Measurements from ENCODE around the gene TRPC4AP. TPM values are rescaled to one million over a fixed set of nuclear protein-coding genes. Genes with fewer than 3 reads are reported as not detected.

TRPC4AP gene
- total RNA-seq, 4 donors from 2014 or later, result 59.3 to 87.0 (median 70.1) TPM

DNA sequence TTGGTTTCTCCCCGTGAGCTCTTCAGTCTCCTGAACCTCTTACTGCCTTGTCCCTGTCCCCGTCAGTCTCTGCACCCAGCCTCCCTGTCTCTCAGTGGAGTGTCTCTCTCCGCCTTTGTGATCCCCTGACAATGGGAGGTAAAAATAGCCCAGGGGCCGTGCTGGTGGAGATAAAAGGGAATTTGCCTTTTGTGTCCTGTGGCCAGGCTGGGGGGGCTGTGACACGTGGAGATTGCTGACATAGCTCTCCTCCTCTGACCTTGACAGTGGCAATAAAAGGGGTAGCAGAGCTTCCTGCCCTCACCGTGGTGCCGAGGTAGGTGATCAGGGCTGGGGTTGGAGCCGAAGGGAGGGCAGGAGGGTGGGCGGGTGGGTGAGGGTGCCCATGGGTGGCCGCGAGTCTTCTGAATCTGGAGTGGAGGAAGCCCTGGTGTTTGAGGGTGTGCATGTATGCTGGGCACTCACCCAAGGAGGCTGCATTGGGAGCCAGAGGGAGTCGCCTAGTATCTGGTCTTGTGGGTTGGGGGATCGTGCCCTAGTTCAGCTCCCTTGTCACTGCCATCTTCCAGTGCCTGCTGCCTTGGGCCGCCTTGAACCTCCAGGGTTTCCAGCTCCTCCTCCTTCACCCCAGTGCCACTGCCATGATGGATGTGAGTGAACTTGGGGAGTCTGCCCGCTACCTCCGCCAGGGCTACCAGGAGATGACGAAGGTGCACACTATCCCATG, 115.1 kb downstream of the TRPC4AP start:
- DNase-seq (ENCODE audit: low spot score), result no peak
- TF ChIP-seq, protein P1, sequence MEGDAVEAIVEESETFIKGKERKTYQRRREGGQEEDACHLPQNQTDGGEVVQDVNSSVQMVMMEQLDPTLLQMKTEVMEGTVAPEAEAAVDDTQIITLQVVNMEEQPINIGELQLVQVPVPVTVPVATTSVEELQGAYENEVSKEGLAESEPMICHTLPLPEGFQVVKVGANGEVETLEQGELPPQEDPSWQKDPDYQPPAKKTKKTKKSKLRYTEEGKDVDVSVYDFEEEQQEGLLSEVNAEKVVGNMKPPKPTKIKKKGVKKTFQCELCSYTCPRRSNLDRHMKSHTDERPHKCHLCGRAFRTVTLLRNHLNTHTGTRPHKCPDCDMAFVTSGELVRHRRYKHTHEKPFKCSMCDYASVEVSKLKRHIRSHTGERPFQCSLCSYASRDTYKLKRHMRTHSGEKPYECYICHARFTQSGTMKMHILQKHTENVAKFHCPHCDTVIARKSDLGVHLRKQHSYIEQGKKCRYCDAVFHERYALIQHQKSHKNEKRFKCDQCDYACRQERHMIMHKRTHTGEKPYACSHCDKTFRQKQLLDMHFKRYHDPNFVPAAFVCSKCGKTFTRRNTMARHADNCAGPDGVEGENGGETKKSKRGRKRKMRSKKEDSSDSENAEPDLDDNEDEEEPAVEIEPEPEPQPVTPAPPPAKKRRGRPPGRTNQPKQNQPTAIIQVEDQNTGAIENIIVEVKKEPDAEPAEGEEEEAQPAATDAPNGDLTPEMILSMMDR (IDR thresholded peaks at IDR 0.05), result no peak
- no peak for ATAC-seq (ENCODE audit: low FRiP score)

DNA sequence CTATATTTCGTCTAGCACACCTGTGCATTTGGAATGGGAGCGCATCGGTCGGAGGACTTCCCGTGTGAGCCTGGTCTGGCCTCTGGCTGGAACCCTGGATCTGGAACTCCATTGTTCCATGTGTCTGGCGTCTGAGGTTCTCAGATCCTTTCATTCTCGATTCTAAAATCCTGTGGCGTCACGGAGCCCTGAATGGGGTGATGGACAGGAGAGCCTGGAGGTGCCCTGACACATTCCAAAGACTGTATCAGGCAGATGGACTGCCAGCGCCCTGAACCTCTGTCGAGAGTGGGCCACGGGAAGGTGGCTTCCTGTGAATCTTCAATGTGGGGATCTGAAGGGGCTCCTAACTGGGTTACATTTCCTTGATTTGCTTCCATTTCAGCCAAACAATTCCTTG, 116.3 kb downstream of the TRPC4AP start:
- ATAC-seq (ENCODE audit: low FRiP score) (no peak), DNase-seq (ENCODE audit: low spot score) (no peak)
- TF ChIP-seq, protein P1 (IDR thresholded peaks at IDR 0.05), result no peak

DNA sequence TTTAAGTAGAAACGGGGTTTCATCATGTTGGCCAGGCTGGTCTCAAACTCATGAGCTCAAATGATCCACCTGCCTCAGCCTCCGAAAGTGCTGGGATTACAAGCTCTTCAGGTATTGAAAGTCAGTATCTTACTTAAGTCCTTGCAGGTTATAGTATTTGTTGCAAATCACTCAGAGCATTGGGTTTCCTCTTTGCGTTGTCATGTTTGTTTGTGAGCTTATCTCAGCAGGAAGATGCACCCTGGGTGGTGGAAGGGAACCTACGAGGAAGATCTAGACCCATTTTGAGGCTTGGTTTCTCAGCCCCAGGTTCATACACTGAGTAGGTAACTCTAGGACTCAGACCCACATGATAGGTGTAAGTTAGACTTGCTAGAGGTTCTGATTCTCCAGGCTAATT, 118.4 kb downstream of the TRPC4AP start:
- no peak for DNase-seq (ENCODE audit: low spot score)
- TF ChIP-seq, protein P1 (IDR thresholded peaks at IDR 0.05), result no peak
- no peak for ATAC-seq (ENCODE audit: low FRiP score)

DNA sequence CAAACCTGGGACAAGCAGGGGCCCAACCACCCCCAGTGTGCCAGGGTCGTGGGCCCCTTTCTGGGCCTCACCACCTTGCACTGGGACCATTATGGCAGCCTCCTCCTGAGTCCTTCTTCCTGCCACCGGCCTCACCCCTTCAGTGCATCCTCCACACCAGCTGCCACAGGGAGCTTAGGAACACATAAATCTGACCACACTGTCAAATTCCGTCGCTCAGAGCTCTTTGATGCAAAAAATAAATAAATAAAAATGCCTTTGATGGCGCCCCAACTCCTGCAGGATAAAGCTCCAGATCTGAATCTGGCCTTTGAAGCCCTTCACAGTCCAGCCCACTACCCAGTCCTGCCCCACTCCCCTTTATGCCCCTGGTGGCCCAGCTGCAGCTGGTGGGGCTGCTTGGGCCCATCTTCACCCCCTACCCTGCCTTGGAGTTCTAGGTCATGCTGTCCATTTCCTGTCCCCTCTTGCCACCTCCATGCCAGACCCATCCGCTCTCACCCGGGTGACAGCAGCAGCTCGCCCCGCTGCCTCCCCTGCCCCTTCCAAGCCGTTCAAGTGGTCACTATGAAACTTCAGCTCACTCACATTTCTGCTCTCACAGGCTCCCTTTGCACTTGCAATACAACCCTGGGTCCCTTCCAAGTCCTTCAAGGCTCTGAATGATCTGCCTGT, 120.9 kb downstream of the TRPC4AP start:
- ATAC-seq (ENCODE audit: low FRiP score) (no peak), DNase-seq (ENCODE audit: low spot score) (no peak)

DNA sequence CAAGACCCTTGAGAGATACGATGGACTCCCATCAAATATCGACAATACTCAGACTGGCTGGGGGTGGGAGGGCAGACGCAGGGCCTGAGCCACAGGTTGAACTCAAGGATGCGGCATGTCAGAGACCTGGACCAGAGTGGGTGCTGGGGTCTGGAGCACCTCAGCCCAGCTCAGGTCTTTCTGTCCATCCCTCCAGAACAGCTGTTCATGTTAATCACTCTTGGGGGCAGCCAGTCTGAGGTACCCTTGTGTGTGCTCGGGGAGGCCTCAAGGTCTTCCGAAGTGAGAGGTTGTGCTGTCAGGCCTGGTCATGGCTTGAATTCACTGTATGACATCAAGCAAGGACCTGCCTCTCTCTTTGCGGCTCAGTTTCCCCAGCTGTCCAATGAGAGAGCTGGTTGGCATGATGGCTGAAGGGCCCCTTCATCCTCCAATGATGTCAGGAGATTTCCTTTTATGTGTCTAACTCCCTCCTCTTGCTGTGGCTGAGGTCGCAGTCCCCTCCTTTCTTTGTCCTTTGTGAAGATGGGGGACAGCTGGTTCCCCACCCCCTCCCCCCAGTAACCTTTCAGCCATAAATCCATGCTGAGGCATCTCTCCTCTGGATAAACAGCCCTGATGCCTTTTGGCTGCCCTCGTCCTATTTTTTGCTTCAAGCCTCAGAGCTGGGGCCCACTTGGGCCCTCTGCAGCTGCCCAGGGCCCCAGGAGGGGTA, 121.6 kb downstream of the TRPC4AP start:
- TF ChIP-seq, protein P1 (IDR thresholded peaks at IDR 0.05), result no peak
- no peak for ATAC-seq (ENCODE audit: low FRiP score)
- no peak for DNase-seq (ENCODE audit: low spot score)

More for the DNA sequence above, 120.9 kb downstream of the TRPC4AP start:
- TF ChIP-seq, protein P1 (IDR thresholded peaks at IDR 0.05), result no peak

DNA sequence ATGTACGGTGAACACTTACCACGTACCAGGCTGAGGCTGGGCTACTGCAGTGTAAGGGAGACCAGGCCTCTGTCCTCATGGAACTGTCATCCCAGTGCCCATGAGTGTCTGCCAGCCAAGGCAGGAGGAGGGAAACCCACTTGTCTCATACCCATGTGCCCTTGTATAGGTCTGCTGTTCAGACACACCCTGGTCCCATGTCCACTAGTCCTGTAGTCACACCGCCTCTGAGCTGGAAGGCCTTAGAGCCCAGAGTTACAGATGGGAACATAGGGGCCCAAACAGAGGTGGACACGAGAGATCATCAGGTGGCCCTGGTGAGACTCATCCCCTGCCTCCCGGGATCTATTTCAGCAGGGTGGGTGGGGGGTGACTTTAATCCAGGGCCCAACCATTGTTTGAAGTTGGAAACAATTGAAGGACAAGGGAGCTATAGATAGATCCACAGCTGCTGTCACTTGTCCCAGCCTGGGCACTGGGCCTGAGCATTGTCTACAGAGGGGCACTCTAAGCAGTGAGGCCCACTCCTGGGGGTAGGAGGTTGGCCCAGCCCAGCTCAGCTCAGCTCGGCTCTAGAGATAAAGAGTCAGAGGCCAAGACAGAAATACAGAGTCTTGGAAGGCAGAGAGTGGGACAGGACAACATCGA, 122.3 kb downstream of the TRPC4AP start:
- DNase-seq (ENCODE audit: low spot score) (no peak), ATAC-seq (ENCODE audit: low FRiP score) (no peak)
- TF ChIP-seq, protein P1 (IDR thresholded peaks at IDR 0.05), result no peak

All from omental fat pad (tissue), 4 donors.